Retinal pigment epithelial cell (primary cell): Measurements from ENCODE around the gene MACROD1.

Source experiments
- DNase-seq: peaks from one replicate; pipeline ENCODE4 v3.0.0-alpha.2; 2010; ENCODE audit warnings: low read depth
- H3K4me3 ChIP-seq: 2 replicates; pipeline ENCODE4 v1.5.1; 2011; ENCODE audit warnings: mild to moderate bottlenecking, low read length, control low read depth, moderate library complexity
- CTCF ChIP-seq: conservative IDR thresholded peaks from 2 replicates; pipeline ENCODE4 v1.5.1; 2011; ENCODE audit warnings: low read depth, low read length, control low read depth, inconsistent platforms

MACROD1 gene

GRCh38 chr11:64036087-64037026 lies 129.6 kb downstream of the MACROD1 start:
- DNase-seq: no peak
- TF ChIP-seq CTCF: no peak
- peak overlapping the region; percentile 25 for H3K4me3 ChIP-seq

GRCh38 chr11:64035576-64035975 lies 130.3 kb downstream of the MACROD1 start, which contains the start of gene FLRT1:
FLRT1 (plus strand) TSS chr11:64035931; CDS start chr11:64116268, 80,337 bp downstream.
- H3K4me3 ChIP-seq: peak within 1 kb of the TSS; percentile 25
- DNase-seq: no peak
- TF ChIP-seq CTCF: no peak

DNA sequence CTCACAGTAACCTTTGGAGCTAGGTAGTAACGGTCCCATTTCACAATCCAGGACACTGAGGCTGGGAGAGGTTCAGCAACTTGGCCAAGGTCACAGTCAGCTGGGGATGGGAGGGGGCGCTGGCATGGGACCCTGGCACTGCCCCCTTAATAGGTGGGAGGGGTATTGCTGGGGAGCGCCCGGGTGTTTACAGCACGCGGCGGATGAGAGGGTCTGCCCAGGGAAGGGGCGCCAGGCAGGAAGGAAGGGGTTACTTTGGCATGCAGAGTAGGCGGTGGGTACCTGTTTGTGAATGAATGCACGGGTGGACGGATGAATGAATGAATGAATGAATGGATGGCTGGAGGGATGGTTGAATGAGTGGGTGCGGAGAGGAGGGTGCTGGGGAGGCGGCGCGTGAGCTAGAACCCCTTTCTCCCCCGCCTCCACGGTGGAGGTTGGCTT lies 130.8 kb downstream of the MACROD1 start:
- no peak for DNase-seq
- TF ChIP-seq CTCF: no peak
- H3K4me3 ChIP-seq: peak overlapping the region; percentile 10

- TF ChIP-seq CTCF: no peak
- DNase-seq: no peak
Measured at GRCh38 chr11:64034411-64034811, 131.5 kb downstream of the MACROD1 start.

DNA sequence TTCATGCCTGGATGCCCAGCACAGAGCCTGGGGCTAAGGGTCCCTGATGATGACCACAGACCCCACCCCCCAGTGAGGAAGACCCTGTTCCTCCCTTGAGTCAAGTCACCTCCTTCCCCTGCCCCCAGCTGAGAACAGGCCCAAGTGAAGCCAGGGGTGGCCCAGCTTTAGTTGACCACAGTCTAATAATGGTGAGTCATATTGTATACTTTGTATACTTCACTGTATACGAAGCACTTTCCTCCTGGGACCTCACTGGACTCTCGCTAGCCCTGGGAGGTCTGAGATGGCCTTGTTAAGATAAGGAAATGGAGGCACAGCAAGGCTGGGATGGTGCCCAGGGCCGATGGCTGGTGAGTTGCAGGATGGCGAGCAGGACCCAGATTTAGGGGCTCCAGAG lies 133.9 kb downstream of the MACROD1 start:
- TF ChIP-seq CTCF: no peak
- no peak overlapping the region for H3K4me3 ChIP-seq
- no peak for DNase-seq

More at GRCh38 chr11:64034411-64034811, 131.5 kb downstream of the MACROD1 start:
- no peak overlapping the region for H3K4me3 ChIP-seq

- no peak for TF ChIP-seq CTCF
- H3K4me3 ChIP-seq: no peak overlapping the region
- DNase-seq: no peak
Measured at GRCh38 chr11:64031001-64031400, 134.9 kb downstream of the MACROD1 start.

- no peak overlapping the region for H3K4me3 ChIP-seq
- no peak for TF ChIP-seq CTCF
- DNase-seq: no peak
Measured at GRCh38 chr11:64029773-64030172, 136.1 kb downstream of the MACROD1 start.
